DND-41 (cell line): ENCODE data around the gene FRMD8.

Experiments
- CTCF ChIP-seq: IDR thresholded peaks from 2 replicates; pipeline ENCODE4 v1.5.1; 2012; ENCODE audit warnings: borderline replicate concordance, low read length, moderate library complexity, mild to moderate bottlenecking; ENCODE audit not compliant: poor library complexity, severe bottlenecking; ENCODE audit errors: extremely low read depth
- EZH2 ChIP-seq: IDR thresholded peaks from 3 replicates; pipeline ENCODE4 v1.6.1; 2012; ENCODE audit warnings: borderline replicate concordance, low read depth, mild to moderate bottlenecking, moderate library complexity, low read length, inconsistent platforms; ENCODE audit not compliant: severe bottlenecking

GRCh38 chr11:65390996-65391395 is 4.6 kb downstream of the FRMD8 start:
- TF ChIP-seq CTCF = no peak
- no peak for TF ChIP-seq EZH2
